ENCODE measurements around the gene TUBE1. TPM values are rescaled to one million over a fixed set of nuclear protein-coding genes. Genes with fewer than 3 reads are reported as not detected.

TUBE1 gene, protein sequence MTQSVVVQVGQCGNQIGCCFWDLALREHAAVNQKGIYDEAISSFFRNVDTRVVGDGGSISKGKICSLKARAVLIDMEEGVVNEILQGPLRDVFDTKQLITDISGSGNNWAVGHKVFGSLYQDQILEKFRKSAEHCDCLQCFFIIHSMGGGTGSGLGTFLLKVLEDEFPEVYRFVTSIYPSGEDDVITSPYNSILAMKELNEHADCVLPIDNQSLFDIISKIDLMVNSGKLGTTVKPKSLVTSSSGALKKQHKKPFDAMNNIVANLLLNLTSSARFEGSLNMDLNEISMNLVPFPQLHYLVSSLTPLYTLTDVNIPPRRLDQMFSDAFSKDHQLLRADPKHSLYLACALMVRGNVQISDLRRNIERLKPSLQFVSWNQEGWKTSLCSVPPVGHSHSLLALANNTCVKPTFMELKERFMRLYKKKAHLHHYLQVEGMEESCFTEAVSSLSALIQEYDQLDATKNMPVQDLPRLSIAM
- total RNA-seq (2012; rRNA removed), result 20.3 and 23.8 TPM in 2 replicates

DNA sequence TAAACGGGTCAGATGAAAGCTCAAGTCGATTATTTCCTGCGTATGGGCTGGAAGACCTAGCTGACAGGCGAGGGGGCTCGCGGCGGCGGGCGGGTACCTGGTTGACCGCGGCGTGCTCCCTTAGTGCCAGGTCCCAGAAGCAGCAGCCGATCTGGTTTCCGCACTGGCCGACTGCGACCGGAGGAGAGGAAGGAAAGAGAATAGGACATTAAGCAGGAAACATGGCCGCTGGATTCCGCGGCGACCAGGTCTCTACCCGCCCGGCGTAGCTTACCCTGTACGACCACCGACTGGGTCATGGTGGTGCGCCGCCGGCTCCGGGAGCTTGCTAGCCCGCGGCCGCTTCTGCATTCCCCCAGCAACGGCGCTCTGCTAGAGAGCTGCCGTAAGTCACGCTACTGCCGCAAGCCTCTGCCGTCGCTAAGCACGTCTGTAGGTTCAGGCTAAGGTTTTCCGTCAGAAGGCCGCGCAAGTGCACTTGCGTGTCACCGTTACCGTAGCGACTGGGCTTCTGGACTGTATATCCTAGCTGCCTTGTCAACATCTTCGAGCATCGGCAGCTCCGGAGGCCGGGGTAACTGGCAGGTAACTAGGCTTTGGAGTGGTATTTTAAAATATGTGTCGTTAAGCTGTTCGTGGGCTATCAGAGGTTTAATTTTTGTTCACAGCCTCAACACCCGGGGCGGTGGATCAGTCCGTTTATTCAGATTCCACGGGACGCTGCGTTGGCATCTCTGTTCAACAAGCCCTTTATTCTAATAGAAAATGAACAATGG is at the start of gene TUBE1, which contains the start of gene FAM229B:
TUBE1 (minus strand) TSS at position 347 of the 776 bp plus-strand sequence; CDS start at position 299, 48 bp downstream.
FAM229B (plus strand) TSS at position 456 of the 776 bp plus-strand sequence. CDS start 11,693 bp downstream, outside the sequence.
- Histone ChIP-seq H3K4me2 (ENCODE audit: low read length) (peak within 1 kb of the TSS; percentile 92), H3K4me1 (ENCODE audit: control insufficient read depth, insufficient read depth, low read length) (peaks cover 4% of the 10 kb centered on the region), H3K36me3 (ENCODE audit: insufficient read depth, low read length) (peaks cover 8% of the 10 kb centered on the region), H3K9me3 (replicated peaks; ENCODE audit: low read length) (no peaks in the 10 kb centered on the region), H3K4me3 (ENCODE audit: low read length) (peak within 1 kb of the TSS; percentile 98), H3K9ac (ENCODE audit: low read depth, low read length) (peak within 1 kb of the TSS; percentile 86), H3K27me3 (ENCODE audit: control insufficient read depth, insufficient read depth, low read length) (no peaks in the 10 kb centered on the region)

DNA sequence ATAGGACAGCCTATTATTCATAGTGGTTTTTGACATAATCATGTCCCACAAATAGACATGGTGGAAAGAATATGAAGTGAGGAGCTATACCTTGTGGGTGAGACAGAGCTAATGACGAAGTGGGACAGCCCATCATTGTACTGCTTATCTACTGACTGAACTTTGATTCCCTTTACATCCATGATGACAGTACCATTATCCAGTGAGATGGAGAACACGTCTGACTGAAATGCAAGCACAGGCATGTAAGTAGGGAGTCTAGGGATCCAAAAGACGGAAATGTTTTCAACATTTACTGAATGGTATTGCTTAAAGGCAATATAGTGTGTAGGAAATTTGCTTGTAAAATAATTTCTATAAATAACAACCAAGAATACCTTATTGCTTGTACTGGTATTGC is 43.6 kb upstream of the TUBE1 start:
- no peaks in the 10 kb centered on the region for H3K4me1 ChIP-seq (ENCODE audit: control insufficient read depth, insufficient read depth, low read length)
- H3K36me3 ChIP-seq (ENCODE audit: insufficient read depth, low read length), result no peaks in the 10 kb centered on the region
- H3K9ac ChIP-seq (ENCODE audit: low read depth, low read length), result no peak overlapping the region
- no peaks in the 10 kb centered on the region for H3K9me3 ChIP-seq (replicated peaks; ENCODE audit: low read length)
- H3K4me3 ChIP-seq (ENCODE audit: low read length), result no peak overlapping the region
- peaks cover 3% of the 10 kb centered on the region for H3K27me3 ChIP-seq (ENCODE audit: control insufficient read depth, insufficient read depth, low read length)
- no peak overlapping the region for H3K4me2 ChIP-seq (ENCODE audit: low read length)

DNA sequence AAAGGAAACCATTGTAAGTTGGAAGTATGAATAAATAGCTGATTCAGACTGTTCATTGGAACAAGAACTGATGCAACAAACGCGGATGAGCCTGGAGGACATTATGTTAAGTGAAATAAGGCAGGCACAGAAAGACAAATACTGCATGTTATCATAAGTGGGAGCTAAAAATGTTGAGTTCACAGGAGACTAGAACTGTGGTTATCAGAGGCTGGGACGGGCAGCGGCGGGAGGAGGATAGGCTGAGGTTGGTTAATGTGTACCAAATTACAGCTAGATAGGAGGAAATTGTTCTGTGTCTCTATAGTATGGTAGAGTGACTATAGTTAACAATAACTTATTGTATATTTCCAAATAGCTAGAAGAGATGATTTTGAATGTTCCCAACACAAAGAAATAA is 40.9 kb upstream of the TUBE1 start:
- no peak overlapping the region for H3K4me2 ChIP-seq (ENCODE audit: low read length)
- H3K9me3 ChIP-seq (replicated peaks; ENCODE audit: low read length), result no peaks in the 10 kb centered on the region
- no peaks in the 10 kb centered on the region for H3K36me3 ChIP-seq (ENCODE audit: insufficient read depth, low read length)
- no peaks in the 10 kb centered on the region for H3K4me1 ChIP-seq (ENCODE audit: control insufficient read depth, insufficient read depth, low read length)
- H3K4me3 ChIP-seq (ENCODE audit: low read length), result no peak overlapping the region
- H3K9ac ChIP-seq (ENCODE audit: low read depth, low read length), result no peak overlapping the region
- H3K27me3 ChIP-seq (ENCODE audit: control insufficient read depth, insufficient read depth, low read length), result peaks cover 3% of the 10 kb centered on the region

DNA sequence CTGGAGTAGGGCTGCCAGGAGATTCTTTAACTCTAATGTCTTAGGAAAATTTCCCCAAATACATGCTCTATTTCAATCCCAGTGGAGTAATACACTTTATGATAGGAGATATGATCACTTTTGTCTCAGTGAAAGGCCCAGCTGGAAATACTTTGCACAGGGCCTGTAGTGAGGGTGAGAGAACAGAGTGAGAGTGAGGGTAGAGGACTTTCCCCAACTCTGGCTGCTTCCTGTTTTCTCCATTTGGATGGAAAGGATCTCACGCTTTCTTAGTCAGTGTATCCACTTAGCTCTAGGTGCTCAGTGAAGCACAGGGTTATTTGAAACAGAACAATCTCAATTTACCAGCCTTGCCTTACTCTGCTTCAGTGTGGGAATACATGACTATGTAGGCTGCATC is 36.7 kb upstream of the TUBE1 start:
- no peaks in the 10 kb centered on the region for H3K27me3 ChIP-seq (ENCODE audit: control insufficient read depth, insufficient read depth, low read length)
- no peak overlapping the region for H3K9ac ChIP-seq (ENCODE audit: low read depth, low read length)
- no peaks in the 10 kb centered on the region for H3K36me3 ChIP-seq (ENCODE audit: insufficient read depth, low read length)
- no peaks in the 10 kb centered on the region for H3K9me3 ChIP-seq (replicated peaks; ENCODE audit: low read length)
- H3K4me3 ChIP-seq (ENCODE audit: low read length), result no peak overlapping the region
- H3K4me2 ChIP-seq (ENCODE audit: low read length), result no peak overlapping the region
- no peaks in the 10 kb centered on the region for H3K4me1 ChIP-seq (ENCODE audit: control insufficient read depth, insufficient read depth, low read length)

DNA sequence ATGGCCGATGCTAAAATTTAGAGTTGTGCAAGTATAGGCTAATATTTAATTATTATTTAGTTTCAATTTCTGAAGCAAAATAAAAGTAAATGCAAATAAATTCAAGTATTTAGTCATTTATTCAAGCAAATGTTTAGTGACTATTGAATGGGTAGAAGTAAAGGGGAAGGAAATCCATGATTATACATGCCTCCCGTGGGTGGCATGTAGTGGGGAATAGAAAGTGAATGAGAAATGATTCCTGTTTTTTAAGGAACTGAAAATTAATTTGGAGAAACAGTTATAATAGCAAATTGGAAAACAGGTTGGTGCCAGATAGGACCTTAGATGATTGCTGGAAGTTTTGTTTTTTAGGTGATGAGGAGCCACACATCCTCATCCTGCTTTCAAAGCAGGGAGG is 35.5 kb upstream of the TUBE1 start:
- Histone ChIP-seq H3K9me3 (replicated peaks; ENCODE audit: low read length) (no peaks in the 10 kb centered on the region), H3K4me1 (ENCODE audit: control insufficient read depth, insufficient read depth, low read length) (peaks cover 1% of the 10 kb centered on the region), H3K4me3 (ENCODE audit: low read length) (no peak overlapping the region), H3K27me3 (ENCODE audit: control insufficient read depth, insufficient read depth, low read length) (no peaks in the 10 kb centered on the region), H3K36me3 (ENCODE audit: insufficient read depth, low read length) (no peaks in the 10 kb centered on the region), H3K9ac (ENCODE audit: low read depth, low read length) (no peak overlapping the region), H3K4me2 (ENCODE audit: low read length) (no peak overlapping the region)

DNA sequence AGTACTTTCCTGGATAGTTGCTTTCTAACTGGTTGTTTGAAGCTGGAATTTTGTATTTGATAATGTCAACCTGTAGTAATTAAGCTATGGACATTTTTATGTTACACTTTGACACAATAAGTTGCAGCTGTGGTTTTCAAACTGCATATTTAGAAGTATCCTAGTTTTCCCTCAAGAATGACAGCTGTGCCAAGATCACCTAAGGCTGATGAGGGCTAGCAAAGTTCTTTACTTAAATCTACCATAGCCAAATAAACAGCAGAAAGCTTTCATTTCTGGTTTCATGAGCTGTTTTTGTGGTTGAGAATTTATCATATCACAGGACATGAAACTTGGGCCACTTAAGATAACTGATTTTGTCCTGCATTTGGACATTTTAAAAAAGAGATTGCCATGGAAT is 30.8 kb upstream of the TUBE1 start:
- Histone ChIP-seq H3K4me3 (ENCODE audit: low read length) (no peak overlapping the region), H3K9me3 (replicated peaks; ENCODE audit: low read length) (no peaks in the 10 kb centered on the region), H3K9ac (ENCODE audit: low read depth, low read length) (no peak overlapping the region), H3K4me1 (ENCODE audit: control insufficient read depth, insufficient read depth, low read length) (peaks cover 7% of the 10 kb centered on the region), H3K27me3 (ENCODE audit: control insufficient read depth, insufficient read depth, low read length) (no peaks in the 10 kb centered on the region), H3K36me3 (ENCODE audit: insufficient read depth, low read length) (no peaks in the 10 kb centered on the region), H3K4me2 (ENCODE audit: low read length) (no peak overlapping the region)

DNA sequence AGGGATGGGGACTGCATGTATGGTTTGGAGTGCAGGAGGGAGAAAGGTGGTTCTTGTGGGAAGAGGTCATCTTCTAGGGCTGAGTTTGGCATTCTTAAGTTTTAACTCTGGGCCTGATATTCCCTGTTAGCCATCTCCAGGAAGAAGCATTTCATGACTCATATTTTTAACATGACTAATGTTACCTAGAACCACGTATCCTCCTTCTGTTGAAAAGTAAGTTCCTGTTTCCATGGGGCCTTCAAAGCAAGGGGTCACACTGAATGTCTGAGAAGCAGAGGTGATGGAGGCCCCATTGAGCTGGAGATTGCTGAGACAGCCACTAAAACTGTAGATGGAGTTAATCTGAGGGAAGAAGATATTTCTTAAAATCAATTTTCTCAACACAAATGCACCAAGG is 30.3 kb upstream of the TUBE1 start:
- Histone ChIP-seq H3K9ac (ENCODE audit: low read depth, low read length) (no peak overlapping the region), H3K4me3 (ENCODE audit: low read length) (no peak overlapping the region), H3K9me3 (replicated peaks; ENCODE audit: low read length) (no peaks in the 10 kb centered on the region), H3K4me1 (ENCODE audit: control insufficient read depth, insufficient read depth, low read length) (peaks cover 7% of the 10 kb centered on the region), H3K36me3 (ENCODE audit: insufficient read depth, low read length) (no peaks in the 10 kb centered on the region), H3K27me3 (ENCODE audit: control insufficient read depth, insufficient read depth, low read length) (no peaks in the 10 kb centered on the region), H3K4me2 (ENCODE audit: low read length) (no peak overlapping the region)

DNA sequence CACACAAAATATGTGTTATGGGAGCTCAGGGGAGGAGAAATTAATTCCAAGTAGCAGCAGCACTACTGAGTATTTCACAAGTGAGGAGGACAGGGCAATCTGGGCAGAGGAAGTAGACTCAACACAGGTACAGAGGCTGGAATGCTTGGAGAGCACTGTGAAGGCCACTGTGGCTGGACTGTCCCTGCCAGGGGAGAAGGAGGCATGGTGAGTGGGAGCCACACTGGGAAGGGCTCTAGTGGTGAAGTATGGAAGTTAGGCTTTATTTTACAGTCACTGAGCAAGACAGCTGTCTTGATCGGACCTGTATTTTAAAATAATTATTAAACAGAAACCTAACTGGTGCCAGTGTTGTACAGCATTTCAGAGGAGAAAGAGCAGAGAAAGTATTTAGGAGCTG is 28.9 kb upstream of the TUBE1 start:
- Histone ChIP-seq H3K4me3 (ENCODE audit: low read length) (no peak overlapping the region), H3K36me3 (ENCODE audit: insufficient read depth, low read length) (no peaks in the 10 kb centered on the region), H3K27me3 (ENCODE audit: control insufficient read depth, insufficient read depth, low read length) (no peaks in the 10 kb centered on the region), H3K4me1 (ENCODE audit: control insufficient read depth, insufficient read depth, low read length) (peaks cover 7% of the 10 kb centered on the region), H3K9ac (ENCODE audit: low read depth, low read length) (no peak overlapping the region), H3K9me3 (replicated peaks; ENCODE audit: low read length) (no peaks in the 10 kb centered on the region), H3K4me2 (ENCODE audit: low read length) (no peak overlapping the region)

DNA sequence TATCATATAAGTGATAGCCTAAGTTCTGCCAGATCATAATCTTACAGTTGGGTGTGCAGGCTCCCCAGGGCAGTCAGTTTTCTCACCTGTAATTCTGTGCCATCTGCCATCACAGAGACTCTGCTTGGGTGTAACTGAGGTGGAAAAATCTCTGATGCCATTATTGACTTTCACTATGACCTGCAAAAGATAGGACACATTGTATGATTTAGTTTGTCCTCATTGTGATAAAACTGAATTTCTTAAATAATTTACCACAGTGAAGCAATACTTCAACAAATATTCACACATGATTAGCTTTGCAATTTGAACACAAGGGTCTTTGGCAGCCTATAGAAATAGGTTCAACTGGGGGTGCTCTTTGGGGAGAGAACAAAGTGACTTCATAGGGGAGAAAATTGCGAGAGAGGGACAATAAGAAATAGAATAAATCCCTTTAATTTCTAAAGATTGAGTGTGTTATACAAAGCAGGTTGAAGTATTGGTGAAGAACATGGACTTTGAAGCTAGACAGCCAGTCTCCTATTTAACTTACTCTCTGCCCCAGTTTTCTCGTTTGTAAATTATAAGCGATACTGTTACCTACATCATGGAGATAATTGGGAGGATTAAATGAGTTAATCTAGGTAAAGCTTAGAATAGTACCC is 27.4 kb upstream of the TUBE1 start:
- no peaks in the 10 kb centered on the region for H3K27me3 ChIP-seq (ENCODE audit: control insufficient read depth, insufficient read depth, low read length)
- H3K4me3 ChIP-seq (ENCODE audit: low read length), result no peak overlapping the region
- H3K36me3 ChIP-seq (ENCODE audit: insufficient read depth, low read length), result no peaks in the 10 kb centered on the region

DNA sequence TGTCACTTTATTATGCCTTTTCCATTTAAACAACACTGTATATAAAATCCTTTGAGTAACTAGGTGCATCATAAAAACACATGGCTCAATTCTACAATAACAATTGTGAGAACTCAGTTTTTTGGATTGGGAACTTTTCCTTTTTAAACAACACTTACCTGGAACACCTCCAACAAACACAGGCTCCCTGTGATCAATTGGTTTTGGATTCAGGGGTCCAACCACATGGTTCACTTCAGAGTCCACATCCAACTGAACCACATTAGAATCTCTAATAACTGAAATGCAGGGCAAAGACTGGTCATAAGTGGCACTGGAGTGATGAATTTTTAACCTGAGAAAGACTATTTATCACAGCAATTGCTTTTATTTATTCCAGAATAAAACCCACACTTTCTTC is 26.6 kb upstream of the TUBE1 start:
- no peaks in the 10 kb centered on the region for H3K9me3 ChIP-seq (replicated peaks; ENCODE audit: low read length)
- H3K36me3 ChIP-seq (ENCODE audit: insufficient read depth, low read length), result no peaks in the 10 kb centered on the region
- no peak overlapping the region for H3K4me3 ChIP-seq (ENCODE audit: low read length)
- H3K4me1 ChIP-seq (ENCODE audit: control insufficient read depth, insufficient read depth, low read length), result peaks cover 9% of the 10 kb centered on the region
- H3K27me3 ChIP-seq (ENCODE audit: control insufficient read depth, insufficient read depth, low read length), result no peaks in the 10 kb centered on the region
- no peak overlapping the region for H3K9ac ChIP-seq (ENCODE audit: low read depth, low read length)
- no peak overlapping the region for H3K4me2 ChIP-seq (ENCODE audit: low read length)

More for the DNA sequence above, 27.4 kb upstream of the TUBE1 start:
- Histone ChIP-seq H3K4me2 (ENCODE audit: low read length) (no peak overlapping the region), H3K4me1 (ENCODE audit: control insufficient read depth, insufficient read depth, low read length) (peaks cover 7% of the 10 kb centered on the region), H3K9ac (ENCODE audit: low read depth, low read length) (no peak overlapping the region), H3K9me3 (replicated peaks; ENCODE audit: low read length) (no peaks in the 10 kb centered on the region)

DNA sequence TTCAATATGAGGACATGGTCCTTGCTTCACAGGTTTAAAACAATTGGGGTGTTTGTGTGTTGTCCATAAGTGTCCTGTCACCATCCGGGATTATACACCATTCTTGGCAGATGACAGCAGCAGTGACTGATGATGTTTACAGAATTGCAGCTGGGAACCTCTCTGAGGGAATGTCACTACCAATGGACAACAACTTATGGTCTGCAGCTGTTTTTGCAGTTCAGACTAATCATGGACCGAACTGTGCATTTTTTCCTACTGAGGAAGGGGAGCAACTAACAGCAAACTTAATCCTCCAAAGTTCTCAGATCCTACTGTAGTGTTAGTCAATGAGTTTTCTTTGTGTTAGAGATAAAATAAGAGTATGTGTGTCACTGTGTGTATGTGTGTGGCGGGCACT is 26.1 kb upstream of the TUBE1 start:
- H3K36me3 ChIP-seq (ENCODE audit: insufficient read depth, low read length), result no peaks in the 10 kb centered on the region
- H3K4me1 ChIP-seq (ENCODE audit: control insufficient read depth, insufficient read depth, low read length), result peaks cover 9% of the 10 kb centered on the region
- no peak overlapping the region for H3K9ac ChIP-seq (ENCODE audit: low read depth, low read length)
- no peak overlapping the region for H3K4me2 ChIP-seq (ENCODE audit: low read length)
- H3K4me3 ChIP-seq (ENCODE audit: low read length), result no peak overlapping the region
- H3K9me3 ChIP-seq (replicated peaks; ENCODE audit: low read length), result no peaks in the 10 kb centered on the region
- no peaks in the 10 kb centered on the region for H3K27me3 ChIP-seq (ENCODE audit: control insufficient read depth, insufficient read depth, low read length)

Measured in skeletal muscle satellite cell (primary cell).